ENCODE results near the gene KCNQ5. TPM values are rescaled to one million over a fixed set of nuclear protein-coding genes. Genes with fewer than 3 reads are reported as not detected.

The KCNQ5 gene
- polyA plus RNA-seq, 1 donor (not counting 4 experiments of a cell fraction or from before 2014, with no cell fraction given): 3.4 TPM

DNA sequence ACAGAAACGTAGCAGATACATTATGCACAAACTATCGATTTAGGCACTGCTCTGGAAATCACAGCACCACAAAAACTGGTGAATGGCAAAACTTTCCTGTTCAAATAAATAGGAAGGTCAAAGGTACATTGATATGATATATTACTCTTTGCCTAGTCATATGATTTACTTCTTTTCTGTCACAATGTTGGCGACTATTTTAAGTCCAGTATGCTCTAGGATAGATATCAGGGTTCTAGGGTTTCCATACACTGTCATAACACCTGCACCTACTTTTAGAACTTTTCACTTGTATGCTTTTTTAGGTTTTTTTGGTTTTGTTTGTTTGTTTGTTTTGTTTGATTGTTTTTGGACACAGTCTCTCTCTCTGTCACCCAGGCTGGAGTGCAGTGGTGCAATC lies 578.4 kb downstream of the KCNQ5 start:
- no peaks in the 10 kb centered on the region for H3K79me2 ChIP-seq (ENCODE audit: control insufficient read depth, insufficient read depth, low read length)
- no peaks in the 10 kb centered on the region for H3K9me3 ChIP-seq (ENCODE audit: control insufficient read depth, low read depth, low read length)
- TF ChIP-seq, protein P1, sequence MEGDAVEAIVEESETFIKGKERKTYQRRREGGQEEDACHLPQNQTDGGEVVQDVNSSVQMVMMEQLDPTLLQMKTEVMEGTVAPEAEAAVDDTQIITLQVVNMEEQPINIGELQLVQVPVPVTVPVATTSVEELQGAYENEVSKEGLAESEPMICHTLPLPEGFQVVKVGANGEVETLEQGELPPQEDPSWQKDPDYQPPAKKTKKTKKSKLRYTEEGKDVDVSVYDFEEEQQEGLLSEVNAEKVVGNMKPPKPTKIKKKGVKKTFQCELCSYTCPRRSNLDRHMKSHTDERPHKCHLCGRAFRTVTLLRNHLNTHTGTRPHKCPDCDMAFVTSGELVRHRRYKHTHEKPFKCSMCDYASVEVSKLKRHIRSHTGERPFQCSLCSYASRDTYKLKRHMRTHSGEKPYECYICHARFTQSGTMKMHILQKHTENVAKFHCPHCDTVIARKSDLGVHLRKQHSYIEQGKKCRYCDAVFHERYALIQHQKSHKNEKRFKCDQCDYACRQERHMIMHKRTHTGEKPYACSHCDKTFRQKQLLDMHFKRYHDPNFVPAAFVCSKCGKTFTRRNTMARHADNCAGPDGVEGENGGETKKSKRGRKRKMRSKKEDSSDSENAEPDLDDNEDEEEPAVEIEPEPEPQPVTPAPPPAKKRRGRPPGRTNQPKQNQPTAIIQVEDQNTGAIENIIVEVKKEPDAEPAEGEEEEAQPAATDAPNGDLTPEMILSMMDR (optimal IDR thresholded peaks at IDR 0.05 in 1 of 3, IDR thresholded peaks at IDR 0.05 in 1 of 3, conservative IDR thresholded peaks at IDR 0.05 in 1 of 3; ENCODE audit: extremely low read depth in 1 of 3, insufficient read depth in 2 of 3, low read length in 3 of 3): no peak
- TF ChIP-seq EZH2 (IDR thresholded peaks at IDR 0.05; ENCODE audit: low read length): no peak
- no peaks in the 10 kb centered on the region for H3K36me3 ChIP-seq (ENCODE audit: control insufficient read depth in 2 of 2, extremely low read depth in 1 of 2, insufficient read depth in 2 of 2, low read length in 2 of 2)
- no peaks in the 10 kb centered on the region for H3K27me3 ChIP-seq (ENCODE audit: control insufficient read depth, extremely low read depth, insufficient read depth, low read length)
- no peak overlapping the region for H3K4me3 ChIP-seq (ENCODE audit: control insufficient read depth in 2 of 3, extremely low read depth in 1 of 3, insufficient read depth in 2 of 3, low read depth in 1 of 3, low read length in 3 of 3)
- H3K4me2 ChIP-seq (ENCODE audit: control insufficient read depth, extremely low read depth, insufficient read depth, low read depth, low read length): no peak overlapping the region
- no peak overlapping the region for H3K9ac ChIP-seq (ENCODE audit: control insufficient read depth, extremely low read depth, insufficient read depth, low read length)
- H4K20me1 ChIP-seq (ENCODE audit: control insufficient read depth, extremely low read depth, insufficient read depth, low read length): no peaks in the 10 kb centered on the region
- FAIRE-seq (no peak), DNase-seq (ENCODE audit: low read depth, low spot score) (no peak)
- no peaks in the 10 kb centered on the region for H3K4me1 ChIP-seq (ENCODE audit: control insufficient read depth, extremely low read depth, insufficient read depth, low read length)
- no peak overlapping the region for H3K27ac ChIP-seq (ENCODE audit: control insufficient read depth, insufficient read depth, low read length)
- no peaks in the 10 kb centered on the region for H3K9me1 ChIP-seq (ENCODE audit: control insufficient read depth, extremely low read depth, insufficient read depth, low read length)
- dilution Hi-C loops (cut with MboI; ENCODE audit: extremely low pct_ligation_motif_present, low sequenced_read_pairs): no loop called here
- no peak overlapping the region for H2AFZ ChIP-seq (ENCODE audit: control insufficient read depth, low read length)

DNA sequence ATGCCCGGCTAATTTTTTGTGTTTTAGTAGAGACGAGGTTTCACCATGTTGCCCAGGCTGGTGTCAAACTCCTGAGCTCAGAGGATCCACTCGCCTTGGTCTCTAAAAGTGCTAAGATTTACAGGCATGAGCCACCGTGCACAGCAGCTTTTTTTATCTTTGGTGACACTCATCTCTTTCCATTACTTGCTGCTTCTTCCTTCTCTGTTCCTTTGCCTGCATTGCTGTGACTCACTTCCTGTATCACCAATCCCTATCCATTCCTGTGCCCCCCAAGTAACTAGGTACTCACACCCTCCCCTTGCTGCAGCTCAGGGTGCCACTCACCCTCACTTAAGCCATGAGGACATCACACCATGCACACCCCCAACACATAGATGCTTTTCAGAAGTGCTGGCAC lies 578.9 kb downstream of the KCNQ5 start:
- H3K4me3 ChIP-seq (ENCODE audit: control insufficient read depth in 2 of 3, extremely low read depth in 1 of 3, insufficient read depth in 2 of 3, low read depth in 1 of 3, low read length in 3 of 3): no peak overlapping the region
- no peak overlapping the region for H2AFZ ChIP-seq (ENCODE audit: control insufficient read depth, low read length)
- no peaks in the 10 kb centered on the region for H3K79me2 ChIP-seq (ENCODE audit: control insufficient read depth, insufficient read depth, low read length)
- no peak overlapping the region for H3K27ac ChIP-seq (ENCODE audit: control insufficient read depth, insufficient read depth, low read length)
- no peaks in the 10 kb centered on the region for H3K4me1 ChIP-seq (ENCODE audit: control insufficient read depth, extremely low read depth, insufficient read depth, low read length)
- DNase-seq (ENCODE audit: low read depth, low spot score) (no peak), FAIRE-seq (no peak)
- no peak overlapping the region for H3K4me2 ChIP-seq (ENCODE audit: control insufficient read depth, extremely low read depth, insufficient read depth, low read depth, low read length)
- H4K20me1 ChIP-seq (ENCODE audit: control insufficient read depth, extremely low read depth, insufficient read depth, low read length): no peaks in the 10 kb centered on the region
- no peaks in the 10 kb centered on the region for H3K36me3 ChIP-seq (ENCODE audit: control insufficient read depth in 2 of 2, extremely low read depth in 1 of 2, insufficient read depth in 2 of 2, low read length in 2 of 2)
- no peaks in the 10 kb centered on the region for H3K27me3 ChIP-seq (ENCODE audit: control insufficient read depth, extremely low read depth, insufficient read depth, low read length)
- dilution Hi-C loops (cut with MboI; ENCODE audit: extremely low pct_ligation_motif_present, low sequenced_read_pairs): no loop called here
- TF ChIP-seq, protein P1 (optimal IDR thresholded peaks at IDR 0.05 in 1 of 3, IDR thresholded peaks at IDR 0.05 in 1 of 3, conservative IDR thresholded peaks at IDR 0.05 in 1 of 3; ENCODE audit: extremely low read depth in 1 of 3, insufficient read depth in 2 of 3, low read length in 3 of 3): no peak
- no peak for TF ChIP-seq EZH2 (IDR thresholded peaks at IDR 0.05; ENCODE audit: low read length)
- no peak overlapping the region for H3K9ac ChIP-seq (ENCODE audit: control insufficient read depth, extremely low read depth, insufficient read depth, low read length)
- no peaks in the 10 kb centered on the region for H3K9me3 ChIP-seq (ENCODE audit: control insufficient read depth, low read depth, low read length)
- H3K9me1 ChIP-seq (ENCODE audit: control insufficient read depth, extremely low read depth, insufficient read depth, low read length): no peaks in the 10 kb centered on the region

Data from keratinocyte (primary cell).